Measurements from ENCODE around the gene PFKFB3.
A peak's percentile ranks its signal among the peaks of the same experiment; 100 is the strongest.

The PFKFB3 gene

GRCh38 chr10:6200440-6200733, 2.3 kb upstream of the PFKFB3 start:
- TF ChIP-seq CTCF (IDR thresholded peaks at IDR 0.05; ENCODE audit: low read depth, low read length), result no peak
- Histone ChIP-seq H3K4me3 (ENCODE audit: low read depth, low read length) (no peak overlapping the region), H3K27ac (no peak overlapping the region), H3K36me3 (no peaks in the 10 kb centered on the region), H3K27me3 (ENCODE audit: insufficient read depth, low read depth, severe bottlenecking) (peaks cover 39% of the 10 kb centered on the region), H3K9me3 (ENCODE audit: severe bottlenecking) (no peaks in the 10 kb centered on the region)
- DNase-seq, result no peak

GRCh38 chr10:6200734-6201515, 1.8 kb upstream of the PFKFB3 start:
- no peak for DNase-seq
- peaks cover 39% of the 10 kb centered on the region for H3K27me3 ChIP-seq (ENCODE audit: insufficient read depth, low read depth, severe bottlenecking)
- H3K27ac ChIP-seq, result no peak overlapping the region
- no peak for TF ChIP-seq CTCF (IDR thresholded peaks at IDR 0.05; ENCODE audit: low read depth, low read length)
- no peaks in the 10 kb centered on the region for H3K9me3 ChIP-seq (ENCODE audit: severe bottlenecking)
- no peak overlapping the region for H3K4me3 ChIP-seq (ENCODE audit: low read depth, low read length)
- no peaks in the 10 kb centered on the region for H3K36me3 ChIP-seq

- Histone ChIP-seq H3K27ac (no peak overlapping the region), H3K9me3 (ENCODE audit: severe bottlenecking) (no peaks in the 10 kb centered on the region), H3K27me3 (ENCODE audit: insufficient read depth, low read depth, severe bottlenecking) (peaks cover 37% of the 10 kb centered on the region), H3K4me3 (ENCODE audit: low read depth, low read length) (no peak overlapping the region), H3K36me3 (no peaks in the 10 kb centered on the region)
- DNase-seq, result no peak
- no peak for TF ChIP-seq CTCF (IDR thresholded peaks at IDR 0.05; ENCODE audit: low read depth, low read length)
These were observed 1.2 kb upstream of the PFKFB3 start for GRCh38 chr10:6201516-6201975.

- DNase-seq, result no peak
- H3K36me3 ChIP-seq, result no peaks in the 10 kb centered on the region
- H3K4me3 ChIP-seq (ENCODE audit: low read depth, low read length), result no peak overlapping the region
- no peaks in the 10 kb centered on the region for H3K9me3 ChIP-seq (ENCODE audit: severe bottlenecking)
- no peak overlapping the region for H3K27ac ChIP-seq
- no peak for TF ChIP-seq CTCF (IDR thresholded peaks at IDR 0.05; ENCODE audit: low read depth, low read length)
- H3K27me3 ChIP-seq (ENCODE audit: insufficient read depth, low read depth, severe bottlenecking), result peaks cover 36% of the 10 kb centered on the region
These were observed 541 bp upstream of the PFKFB3 start for GRCh38 chr10:6202098-6202683.

GRCh38 chr10:6203331-6204062, 765 bp downstream of the PFKFB3 start:
- H3K36me3 ChIP-seq, result no peaks in the 10 kb centered on the region
- no peak overlapping the region for H3K27ac ChIP-seq
- peak overlapping the region; percentile 8; the same call in 1 of the 2 replicates for H3K4me3 ChIP-seq (ENCODE audit: low read depth, low read length)
- DNase-seq, result no peak
- peaks cover 36% of the 10 kb centered on the region for H3K27me3 ChIP-seq (ENCODE audit: insufficient read depth, low read depth, severe bottlenecking)
- TF ChIP-seq CTCF (IDR thresholded peaks at IDR 0.05; ENCODE audit: low read depth, low read length), result peak; percentile 28; the same call in 1 of the 2 replicates
- no peaks in the 10 kb centered on the region for H3K9me3 ChIP-seq (ENCODE audit: severe bottlenecking)
